Glutamatergic neuron (in vitro differentiated cells): ENCODE results near the gene ZNF442. TPM values are rescaled to one million over a fixed set of nuclear protein-coding genes. Genes with fewer than 3 reads are reported as not detected.

Experiments used
- DNase-seq: peaks from one replicate; pipeline ENCODE4 v3.0.0; 2022
- H3K27ac Mint-ChIP-seq: one replicate; pipeline ENCODE4 v1.8.0; 2020; ENCODE audit warnings: mild to moderate bottlenecking, mixed read lengths, inconsistent platforms; ENCODE audit not compliant: unreplicated experiment
- H3K27me3 Mint-ChIP-seq: one replicate; pipeline ENCODE4 v1.8.0; 2020; ENCODE audit warnings: mild to moderate bottlenecking, moderate library complexity, mixed read lengths, inconsistent platforms; ENCODE audit not compliant: unreplicated experiment
- H3K36me3 Mint-ChIP-seq: one replicate; pipeline ENCODE4 v1.8.0; 2020; ENCODE audit warnings: mild to moderate bottlenecking, mixed read lengths, inconsistent platforms; ENCODE audit not compliant: unreplicated experiment
- H3K4me1 Mint-ChIP-seq: one replicate; pipeline ENCODE4 v1.8.0; 2020; ENCODE audit warnings: mild to moderate bottlenecking, low read depth, mixed read lengths, inconsistent platforms; ENCODE audit not compliant: unreplicated experiment
- H3K4me3 Mint-ChIP-seq: one replicate; pipeline ENCODE4 v1.8.0; 2020; ENCODE audit warnings: mild to moderate bottlenecking, mixed read lengths, inconsistent platforms; ENCODE audit not compliant: unreplicated experiment
- H3K9me3 Mint-ChIP-seq: one replicate; pipeline ENCODE4 v1.8.0; 2020; ENCODE audit warnings: mild to moderate bottlenecking, moderate library complexity, mixed read lengths, inconsistent platforms; ENCODE audit not compliant: unreplicated experiment
- total RNA-seq: library from RNA; stranded (reverse); fragmentation: NEBNext Ultra II Directional; extraction: Animal tissue kit (Norgen Biotek cat#: 25700); gene quantifications from one replicate; pipeline ENCODE4 v1.2.1, GENCODE V29; 2021; ENCODE audit not compliant: unreplicated experiment
- TF ChIP-seq, protein P1 (sequence below): fragments of 200-600 bp; sonication (generic); IDR thresholded peaks from one replicate; pipeline ENCODE4 v1.5.0; 2021; ENCODE audit not compliant: partially characterized antibody, unreplicated experiment

The ZNF442 gene
- total RNA-seq, 1 donor from 2014 or later, result 1.2 TPM

DNA sequence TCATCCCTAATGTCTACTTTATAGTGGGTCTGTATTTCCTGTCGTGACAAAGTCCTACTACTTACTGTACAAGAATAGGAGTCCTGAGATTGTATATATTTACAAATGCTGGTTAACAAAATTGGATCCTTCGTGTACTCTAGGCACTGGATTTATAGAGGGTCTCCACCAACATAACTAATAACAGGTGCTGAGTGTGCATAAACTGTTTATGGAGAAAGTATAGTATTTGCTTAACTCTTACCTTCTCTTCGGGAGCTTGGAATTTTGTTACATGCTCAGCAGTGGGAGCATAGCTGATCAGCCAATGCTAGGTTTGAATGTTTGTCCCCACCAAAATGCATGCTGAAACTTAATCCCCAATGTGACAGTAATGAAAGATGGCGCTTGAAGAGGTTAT lies 12.1 kb downstream of the ZNF442 start:
- TF ChIP-seq, protein P1, sequence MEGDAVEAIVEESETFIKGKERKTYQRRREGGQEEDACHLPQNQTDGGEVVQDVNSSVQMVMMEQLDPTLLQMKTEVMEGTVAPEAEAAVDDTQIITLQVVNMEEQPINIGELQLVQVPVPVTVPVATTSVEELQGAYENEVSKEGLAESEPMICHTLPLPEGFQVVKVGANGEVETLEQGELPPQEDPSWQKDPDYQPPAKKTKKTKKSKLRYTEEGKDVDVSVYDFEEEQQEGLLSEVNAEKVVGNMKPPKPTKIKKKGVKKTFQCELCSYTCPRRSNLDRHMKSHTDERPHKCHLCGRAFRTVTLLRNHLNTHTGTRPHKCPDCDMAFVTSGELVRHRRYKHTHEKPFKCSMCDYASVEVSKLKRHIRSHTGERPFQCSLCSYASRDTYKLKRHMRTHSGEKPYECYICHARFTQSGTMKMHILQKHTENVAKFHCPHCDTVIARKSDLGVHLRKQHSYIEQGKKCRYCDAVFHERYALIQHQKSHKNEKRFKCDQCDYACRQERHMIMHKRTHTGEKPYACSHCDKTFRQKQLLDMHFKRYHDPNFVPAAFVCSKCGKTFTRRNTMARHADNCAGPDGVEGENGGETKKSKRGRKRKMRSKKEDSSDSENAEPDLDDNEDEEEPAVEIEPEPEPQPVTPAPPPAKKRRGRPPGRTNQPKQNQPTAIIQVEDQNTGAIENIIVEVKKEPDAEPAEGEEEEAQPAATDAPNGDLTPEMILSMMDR, result no peak
- no peaks in the 10 kb centered on the region for H3K4me1 Mint-ChIP-seq
- no peak for DNase-seq

DNA sequence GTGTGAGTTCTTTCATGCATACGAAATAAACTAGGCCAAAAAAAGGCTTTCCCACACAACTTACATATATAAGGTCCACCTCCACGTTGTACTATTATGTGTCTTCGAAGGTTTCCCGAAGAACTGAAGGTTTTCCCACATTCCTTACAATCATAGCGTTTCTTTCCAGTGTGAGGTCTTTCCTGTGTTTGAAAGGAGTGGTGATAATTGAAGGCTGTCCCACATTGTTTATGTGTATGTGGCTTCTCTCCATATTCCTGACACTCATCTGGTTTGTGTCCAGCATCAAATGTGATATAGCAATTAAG lies 14.6 kb downstream of the ZNF442 start:
- Mint-ChIP-seq H3K4me1 (no peaks in the 10 kb centered on the region), H3K27me3 (no peaks in the 10 kb centered on the region), H3K9me3 (peaks cover 8% of the 10 kb centered on the region), H3K36me3 (peaks cover 42% of the 10 kb centered on the region), H3K4me3 (no peak overlapping the region), H3K27ac (no peak overlapping the region)
- no peak for DNase-seq
- TF ChIP-seq, protein P1, result no peak

More for the DNA sequence above, 12.1 kb downstream of the ZNF442 start:
- Mint-ChIP-seq H3K9me3 (peaks cover 12% of the 10 kb centered on the region), H3K36me3 (peaks cover 35% of the 10 kb centered on the region), H3K27me3 (no peaks in the 10 kb centered on the region), H3K27ac (no peak overlapping the region), H3K4me3 (no peak overlapping the region)

DNA sequence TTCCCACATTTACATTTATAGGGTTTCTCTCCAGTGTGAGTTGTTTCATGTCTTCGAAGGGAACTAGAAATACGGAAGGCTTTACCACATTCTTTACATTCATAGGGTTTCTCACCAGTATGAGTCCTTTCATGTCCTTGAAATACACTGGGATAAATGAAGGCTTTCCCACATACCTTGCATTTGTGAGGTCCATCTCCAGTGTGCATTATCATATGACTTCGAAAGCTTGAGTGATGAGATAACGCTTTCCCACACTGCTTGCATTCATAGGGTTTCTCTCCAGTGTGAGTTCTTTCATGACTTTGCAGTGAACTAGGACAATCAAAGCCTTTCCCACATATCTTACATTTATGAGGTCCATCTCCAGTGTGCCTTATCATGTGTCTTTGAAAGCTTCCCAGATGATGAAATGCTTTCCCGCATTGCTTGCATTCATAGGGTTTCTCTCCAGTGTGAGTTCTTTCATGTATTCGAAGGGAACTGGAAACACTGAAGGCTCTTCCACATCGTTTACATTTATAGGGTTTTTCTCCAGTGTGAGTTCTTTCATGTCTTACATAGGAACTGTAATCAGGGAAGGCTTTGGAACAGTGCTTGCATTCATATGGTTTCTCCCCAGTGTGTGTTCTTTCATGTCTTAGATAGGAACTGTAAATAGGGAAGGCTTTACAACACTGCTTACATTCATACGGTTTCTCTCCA lies 15.1 kb downstream of the ZNF442 start:
- DNase-seq, result no peak
- TF ChIP-seq, protein P1, result no peak
- H3K9me3 Mint-ChIP-seq, result peaks cover 8% of the 10 kb centered on the region
- H3K36me3 Mint-ChIP-seq, result peaks cover 42% of the 10 kb centered on the region
- H3K27me3 Mint-ChIP-seq, result no peaks in the 10 kb centered on the region
- no peaks in the 10 kb centered on the region for H3K4me1 Mint-ChIP-seq
- no peak overlapping the region for H3K27ac Mint-ChIP-seq
- no peak overlapping the region for H3K4me3 Mint-ChIP-seq

DNA sequence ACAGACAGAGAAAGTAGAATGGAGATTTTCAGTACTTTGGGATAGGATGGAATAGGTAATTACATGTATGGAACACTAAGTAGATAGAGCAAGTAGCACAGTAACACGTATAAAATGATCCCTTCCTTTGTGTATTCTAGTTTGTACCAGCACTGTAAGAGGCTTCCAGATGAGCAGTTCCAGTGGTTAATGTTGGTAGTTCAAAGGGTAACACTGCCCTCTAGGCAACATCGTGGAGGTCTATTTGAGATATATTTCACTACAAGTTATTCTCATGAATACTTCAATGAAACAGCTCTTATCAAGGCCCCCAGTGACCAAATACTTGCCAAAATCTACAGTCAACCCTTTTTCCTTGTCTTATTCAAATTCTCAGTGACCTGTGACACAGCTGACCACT lies 18.6 kb downstream of the ZNF442 start:
- Mint-ChIP-seq H3K36me3 (peaks cover 37% of the 10 kb centered on the region), H3K4me3 (no peak overlapping the region), H3K4me1 (no peaks in the 10 kb centered on the region), H3K9me3 (peaks cover 9% of the 10 kb centered on the region), H3K27me3 (no peaks in the 10 kb centered on the region), H3K27ac (no peak overlapping the region)
- TF ChIP-seq, protein P1, result no peak
- DNase-seq, result no peak

DNA sequence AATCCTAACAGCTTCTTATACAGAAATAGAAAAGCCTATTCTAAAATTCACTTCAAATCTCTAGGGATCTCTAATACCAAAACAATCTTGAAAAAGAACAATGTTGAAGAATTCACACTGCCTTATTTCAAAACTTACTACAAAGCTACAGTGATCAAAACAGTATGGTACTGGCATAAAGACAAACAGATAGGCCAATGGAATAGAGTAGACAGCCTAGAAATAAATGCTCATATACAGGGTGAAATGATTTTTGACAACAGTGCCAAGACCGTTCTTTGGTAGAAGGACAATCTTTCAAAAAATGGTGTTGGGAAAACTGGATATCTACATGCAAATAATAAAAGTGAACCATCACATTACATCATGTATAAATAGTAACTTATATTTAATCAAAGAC lies 20.3 kb downstream of the ZNF442 start:
- H3K36me3 Mint-ChIP-seq, result peaks cover 26% of the 10 kb centered on the region
- no peak overlapping the region for H3K27ac Mint-ChIP-seq
- H3K4me1 Mint-ChIP-seq, result no peaks in the 10 kb centered on the region
- H3K27me3 Mint-ChIP-seq, result no peaks in the 10 kb centered on the region
- DNase-seq, result no peak
- peaks cover 11% of the 10 kb centered on the region for H3K9me3 Mint-ChIP-seq
- TF ChIP-seq, protein P1, result no peak
- no peak overlapping the region for H3K4me3 Mint-ChIP-seq
